GM12878 (cell line): ENCODE data around the gene CHCHD3. TPM values are rescaled to one million over a fixed set of nuclear protein-coding genes. Genes with fewer than 3 reads are reported as not detected.

Source experiments
- ATAC-seq: fragments of 200-7000 bp; cut with Tn5 transposase; 3 replicates; pipeline ENCODE4 v1.9.1; 2020; ENCODE audit warnings: mild to moderate bottlenecking, moderate library complexity
- BruUV-seq: library from RNA; stranded (reverse); fragments of 400-500 nt; replicated peaks from 2 replicates; lab custom pipeline; 2021; lab: Mats Ljungman, UMichigan
- CTCF ChIA-PET: fragments of 300-600 bp; sonication (Branson Sonifier 250); formaldehyde crosslinking; extraction: SDS; loops from one replicate; lab custom pipeline; 2021; ENCODE audit warnings: inconsistent platforms; lab: Yijun Ruan, JAX
- POLR2A ChIA-PET: fragments of 350-600 bp; formaldehyde crosslinking; extraction: SDS; loops from one replicate; lab custom pipeline; 2021; ENCODE audit warnings: inconsistent platforms; lab: Charles Lee
- RAD21 ChIA-PET: fragments of 300-600 bp; sonication (Branson Sonifier 250); formaldehyde crosslinking; loops from one replicate; lab custom pipeline; 2023; ENCODE audit warnings: antibody characterized with exemption; ENCODE audit not compliant: unreplicated experiment; lab: Charles Lee
- SMC1A ChIA-PET: fragments of 300-600 bp; sonication (Branson Sonifier 250); formaldehyde crosslinking; loops from one replicate; lab custom pipeline; 2023; ENCODE audit not compliant: unreplicated experiment, uncharacterized antibody; lab: Charles Lee
- DNase-seq: peaks from one replicate; pipeline ENCODE4 v3.0.0-alpha.2; 2011; ENCODE audit warnings: low read depth, low spot score
- FAIRE-seq: peaks from 3 replicates; lab custom pipeline; 2011; peaks lifted over from hg19 to GRCh38; lab: Jason Lieb, UNC
- H2AFZ ChIP-seq: 2 replicates; pipeline ENCODE4 v1.6.0; 2011; ENCODE audit warnings: low read depth, low read length, control low read depth; ENCODE audit not compliant: control insufficient read depth
- H3K27ac ChIP-seq: 2 replicates; pipeline ENCODE4 v1.5.1; 2011; ENCODE audit warnings: control low read depth; ENCODE audit not compliant: control insufficient read depth, insufficient read depth
- H3K27me3 ChIP-seq, 2 experiments: replicated peaks in 1 of 2; 2 replicates each; pipeline versions ENCODE4 v1.6.0 to v1.6.1; 2011; ENCODE audit warnings: low read length in 1 of 2; ENCODE audit not compliant: control insufficient read depth in 2 of 2, insufficient read depth in 2 of 2
- H3K36me3 ChIP-seq, 2 experiments: 2 replicates each; pipeline ENCODE4 v1.5.1; 2011; ENCODE audit warnings: low read length in 1 of 2; ENCODE audit not compliant: control insufficient read depth in 2 of 2, insufficient read depth in 2 of 2
- H3K4me1 ChIP-seq: 2 replicates; pipeline ENCODE4 v1.6.1; 2011; ENCODE audit warnings: mild to moderate bottlenecking, low read length, moderate library complexity, mixed read lengths; ENCODE audit not compliant: control insufficient read depth, insufficient read depth
- H3K4me2 ChIP-seq: 2 replicates; pipeline ENCODE4 v1.6.0; 2011; ENCODE audit warnings: control low read depth; ENCODE audit not compliant: control insufficient read depth, insufficient read depth
- H3K4me3 ChIP-seq: fragments of 200-600 bp; sonication (generic); 2 replicates; pipeline ENCODE4 v1.5.1; 2016
- H3K79me2 ChIP-seq: 2 replicates; pipeline ENCODE4 v1.6.0; 2011; ENCODE audit warnings: low read length; ENCODE audit not compliant: control insufficient read depth, insufficient read depth
- H3K9ac ChIP-seq: 2 replicates; pipeline ENCODE4 v1.8.0; 2011; ENCODE audit warnings: low read length, control low read depth, mixed read lengths; ENCODE audit not compliant: control insufficient read depth, insufficient read depth
- H3K9me3 ChIP-seq: replicated peaks from 3 replicates; pipeline ENCODE4 v1.5.1; 2011; ENCODE audit warnings: mild to moderate bottlenecking, low read length; ENCODE audit not compliant: control insufficient read depth, insufficient read depth
- H4K20me1 ChIP-seq: 2 replicates; pipeline ENCODE4 v1.6.0; 2011; ENCODE audit not compliant: control insufficient read depth, insufficient read depth
- BHLHE40 ChIP-seq, 2 experiments: fragments of 450-650 bp in 1 of 2; IDR thresholded peaks; 2 replicates each; pipeline ENCODE4 v1.6.1; 2011 to 2017; ENCODE audit warnings: low read depth in 2 of 2, borderline replicate concordance in 1 of 2, improper control_type of control experiment in 1 of 2, low read length in 1 of 2, mild to moderate bottlenecking in 1 of 2
- EP300 ChIP-seq, 2 experiments: fragments of 150-350 bp in 1 of 2; IDR thresholded peaks; 2 replicates each; pipeline ENCODE4 v1.6.1; 2011 to 2012; ENCODE audit warnings: low read depth in 2 of 2, low read length in 2 of 2, borderline replicate concordance in 1 of 2, improper control_type of control experiment in 1 of 2, inconsistent platforms in 1 of 2; ENCODE audit not compliant: control insufficient read depth in 1 of 2
- ETV6 ChIP-seq, 2 experiments: fragments of 450-650 bp in 1 of 2; IDR thresholded peaks in 1 of 2; conservative IDR thresholded peaks in 1 of 2; 2 replicates each; pipeline ENCODE4 v1.6.1; 2014; ENCODE audit warnings: antibody characterized with exemption in 1 of 2, borderline replicate concordance in 1 of 2, low read depth in 1 of 2, mild to moderate bottlenecking in 1 of 2, moderate library complexity in 1 of 2
- IKZF2 ChIP-seq, 2 experiments: fragments of 450-650 bp; IDR thresholded peaks; 2 replicates each; pipeline ENCODE4 v1.6.1; 2017; ENCODE audit warnings: mild to moderate bottlenecking in 2 of 2, moderate library complexity in 2 of 2
- MXI1 ChIP-seq: fragments of 150-350 bp; IDR thresholded peaks from 2 replicates; pipeline ENCODE4 v1.6.1; 2011; ENCODE audit warnings: low read depth, mild to moderate bottlenecking, inconsistent platforms, low read length, improper control_type of control experiment
- RELA ChIP-seq: fragments of 450-650 bp; IDR thresholded peaks from 2 replicates; pipeline ENCODE4 v1.8.0; 2014; ENCODE audit warnings: borderline replicate concordance; ENCODE audit not compliant: partially characterized antibody
- SRF ChIP-seq, 2 experiments: IDR thresholded peaks; 2 replicates each; pipeline ENCODE4 v1.6.1; 2011; ENCODE audit warnings: low read depth in 2 of 2, low read length in 2 of 2, mild to moderate bottlenecking in 1 of 2, moderate library complexity in 1 of 2
- WGBS: methylation state at CpG from one replicate; pipeline ENCODE4 v1.1.6; 2016; ENCODE audit warnings: low lambda C conversion rate; ENCODE audit not compliant: insufficient replicate concordance, insufficient coverage; ENCODE audit errors: missing lambda C conversion rate; 5-methylcytosine and 5-hydroxymethylcytosine counted together
- in situ Hi-C: fragments of 300-500 bp; cut with MboI; formaldehyde crosslinking; loops from 9 replicates; pipeline ENCODE4 v1.14.3; 2018; ENCODE audit warnings: mixed read lengths
- intact Hi-C: fragments of 100-400 bp; cut with micrococcal nuclease; formaldehyde crosslinking; loops from one replicate; pipeline ENCODE4 v1.14.2; 2022; ENCODE audit not compliant: unreplicated experiment
- polyA plus RNA-seq, 11 experiments: library from polyadenylated mRNA; depleted of rRNA in 4 of 11; unstranded in 6 of 11; stranded (reverse) in 5 of 11; fragments of >200 nt; fragmentation: Nextera tagmentation in 4 of 11; fragmentation: Illumina TruSeq in 1 of 11; extraction: Ambion mirVana in 4 of 11; extraction: Trizol in 1 of 11; gene quantifications; 1 replicate in 1 of 11; 2 replicates in 10 of 11; pipeline versions ENCODE4 v1.2.1 to v1.2.3, GENCODE V29; 2011 to 2016; ENCODE audit warnings: inconsistent platforms in 2 of 11, missing spikeins in 2 of 11, low read depth in 1 of 11
- total RNA-seq, 4 experiments: library from RNA; depleted of rRNA in 3 of 4; stranded (reverse); fragments of >200 nt in 3 of 4; fragmentation: Illumina TruSeq in 1 of 4; extraction: Trizol in 1 of 4; gene quantifications; 2 replicates each; pipeline versions ENCODE4 v1.2.1 to v1.2.3, GENCODE V29; 2013 to 2021
- TF ChIP-seq, protein P1 (sequence below): fragments of 450-650 bp; IDR thresholded peaks from 2 replicates; pipeline ENCODE4 v1.6.1; 2017; ENCODE audit warnings: low read depth, mild to moderate bottlenecking, moderate library complexity

Gene CHCHD3
- total and polyA plus RNA-seq, 10 of the 15 experiments (the other 5 are each of a cell fraction or from before 2014, with no cell fraction given) = 38.3 to 178 (median 96.2) TPM

DNA sequence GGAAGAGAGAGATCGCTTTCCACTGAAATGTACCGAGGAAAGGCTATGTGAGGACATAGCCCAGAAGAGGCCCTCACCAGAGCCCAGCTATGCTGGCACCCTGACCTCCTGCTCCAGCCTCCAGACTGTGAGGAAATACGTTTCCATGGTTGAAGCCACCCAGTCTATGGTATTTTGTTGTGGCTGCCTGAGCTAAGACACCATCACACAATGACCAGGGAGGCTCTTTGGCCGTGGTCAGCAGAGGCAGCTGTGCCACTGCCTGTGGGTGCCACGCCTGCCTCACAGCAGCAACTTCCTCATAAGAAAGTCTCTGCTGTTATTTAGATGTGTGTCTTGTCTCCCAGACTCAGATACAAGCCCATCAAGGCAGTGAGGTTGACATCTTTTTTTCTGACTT lies 322.9 kb downstream of the CHCHD3 start:
- H3K4me3 ChIP-seq = no peak overlapping the region
- CTCF ChIA-PET = no interaction called here
- intact Hi-C loops (no loop called here), in situ Hi-C loops (no loop called here)
- RAD21 ChIA-PET = no interaction called here
- no peaks in the 10 kb centered on the region for H3K36me3 ChIP-seq
- BruUV-seq = no TSS peak
- no peak overlapping the region for H3K9ac ChIP-seq
- 34% methylated on average over 5 of the region's 5 CpGs for WGBS
- no peaks in the 10 kb centered on the region for H4K20me1 ChIP-seq
- no peak for TF ChIP-seq BHLHE40 (IDR thresholded peaks at IDR 0.05; ENCODE audit: borderline replicate concordance in 1 of 2, low read depth in 2 of 2, low read length in 1 of 2)
- no peak for TF ChIP-seq RELA
- no peak for TF ChIP-seq ETV6 (conservative IDR thresholded peaks at IDR 0.05 in 1 of 2, IDR thresholded peaks at IDR 0.05 in 1 of 2; ENCODE audit: borderline replicate concordance in 1 of 2, low read depth in 1 of 2)
- TF ChIP-seq SRF (IDR thresholded peaks at IDR 0.05; ENCODE audit: low read depth in 2 of 2, low read length in 2 of 2) = no peak
- no peak for TF ChIP-seq IKZF2 (IDR thresholded peaks at IDR 0.05)
- TF ChIP-seq EP300 (IDR thresholded peaks at IDR 0.05; ENCODE audit: borderline replicate concordance in 1 of 2, control insufficient read depth in 1 of 2, low read depth in 2 of 2, low read length in 2 of 2) = no peak
- TF ChIP-seq, protein P1, sequence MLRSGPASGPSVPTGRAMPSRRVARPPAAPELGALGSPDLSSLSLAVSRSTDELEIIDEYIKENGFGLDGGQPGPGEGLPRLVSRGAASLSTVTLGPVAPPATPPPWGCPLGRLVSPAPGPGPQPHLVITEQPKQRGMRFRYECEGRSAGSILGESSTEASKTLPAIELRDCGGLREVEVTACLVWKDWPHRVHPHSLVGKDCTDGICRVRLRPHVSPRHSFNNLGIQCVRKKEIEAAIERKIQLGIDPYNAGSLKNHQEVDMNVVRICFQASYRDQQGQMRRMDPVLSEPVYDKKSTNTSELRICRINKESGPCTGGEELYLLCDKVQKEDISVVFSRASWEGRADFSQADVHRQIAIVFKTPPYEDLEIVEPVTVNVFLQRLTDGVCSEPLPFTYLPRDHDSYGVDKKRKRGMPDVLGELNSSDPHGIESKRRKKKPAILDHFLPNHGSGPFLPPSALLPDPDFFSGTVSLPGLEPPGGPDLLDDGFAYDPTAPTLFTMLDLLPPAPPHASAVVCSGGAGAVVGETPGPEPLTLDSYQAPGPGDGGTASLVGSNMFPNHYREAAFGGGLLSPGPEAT = no peak
- no peak for TF ChIP-seq MXI1
- no peak overlapping the region for H2AFZ ChIP-seq
- DNase-seq (no peak), FAIRE-seq (no peak), ATAC-seq (no peak)
- H3K27ac ChIP-seq = no peak overlapping the region
- no peaks in the 10 kb centered on the region for H3K4me1 ChIP-seq
- SMC1A ChIA-PET = no interaction called here
- POLR2A ChIA-PET = no interaction called here
- no peaks in the 10 kb centered on the region for H3K79me2 ChIP-seq
- no peaks in the 10 kb centered on the region for H3K9me3 ChIP-seq
- no peak overlapping the region for H3K4me2 ChIP-seq
- no peaks in the 10 kb centered on the region; a peak in 2 of 4 replicates for H3K27me3 ChIP-seq
